PC-3 (cell line): ENCODE data around the gene FYN. TPM values are rescaled to one million over a fixed set of nuclear protein-coding genes. Genes with fewer than 3 reads are reported as not detected.

Source experiments
- ATAC-seq: fragments of 200-7000 bp; cut with Tn5 transposase; 2 replicates; pipeline ENCODE4 v1.9.1; 2020; ENCODE audit warnings: mild to moderate bottlenecking, moderate library complexity
- BruUV-seq: library from RNA; stranded (reverse); fragments of 400-500 nt; replicated peaks from 2 replicates; lab custom pipeline; 2021; lab: Mats Ljungman, UMichigan
- CTCF ChIA-PET: fragments of 300-600 bp; sonication (Branson Sonifier 250); formaldehyde crosslinking; loops from one replicate; lab custom pipeline; 2022; ENCODE audit warnings: antibody characterized with exemption; lab: Charles Lee
- POLR2A ChIA-PET: fragments of 300-600 bp; sonication (Branson Sonifier 250); formaldehyde crosslinking; loops from one replicate; lab custom pipeline; 2022; ENCODE audit warnings: antibody characterized with exemption; ENCODE audit not compliant: unreplicated experiment; lab: Charles Lee
- DNase-seq: peaks from one replicate; pipeline ENCODE4 v3.0.0-alpha.2; 2015
- H2AFZ ChIP-seq: fragments of 300-600 bp; sonication (generic); 2 replicates; pipeline ENCODE4 v1.6.0; 2016; ENCODE audit warnings: antibody characterized with exemption, low read length
- H3F3A ChIP-seq: fragments of 300-600 bp; sonication (generic); one replicate; pipeline ENCODE4 v1.6.0; 2017; ENCODE audit warnings: antibody characterized with exemption, low read length, control low read depth, mild to moderate bottlenecking; ENCODE audit not compliant: unreplicated experiment
- H3K27ac ChIP-seq: fragments of 300-600 bp; sonication (generic); 2 replicates; pipeline ENCODE4 v1.5.1; 2016; ENCODE audit warnings: mild to moderate bottlenecking, low read length
- H3K27me3 ChIP-seq: fragments of 300-600 bp; sonication (generic); 2 replicates; pipeline ENCODE4 v1.6.1; 2016; ENCODE audit warnings: low read length, mixed read lengths
- H3K36me3 ChIP-seq: fragments of 300-600 bp; sonication (generic); 2 replicates; pipeline ENCODE4 v1.6.1; 2016; ENCODE audit warnings: low read depth, mixed run types, low read length, mixed read lengths
- H3K4me1 ChIP-seq: fragments of 300-600 bp; sonication (generic); 2 replicates; pipeline ENCODE4 v1.5.1; 2016; ENCODE audit warnings: low read length; ENCODE audit not compliant: insufficient read depth
- H3K4me2 ChIP-seq: fragments of 300-600 bp; sonication (generic); 2 replicates; pipeline ENCODE4 v1.6.0; 2016; ENCODE audit warnings: low read length
- H3K4me3 ChIP-seq: fragments of 300-600 bp; sonication (generic); 2 replicates; pipeline ENCODE4 v1.5.1; 2016; ENCODE audit warnings: mild to moderate bottlenecking, low read length, mixed read lengths
- H3K79me2 ChIP-seq: fragments of 300-600 bp; sonication (generic); 2 replicates; pipeline ENCODE4 v1.6.1; 2017; ENCODE audit warnings: low read length, mixed read lengths
- H3K9ac ChIP-seq: fragments of 300-600 bp; sonication (generic); 2 replicates; pipeline ENCODE4 v1.6.0; 2016; ENCODE audit warnings: mild to moderate bottlenecking, low read length
- H3K9me2 ChIP-seq: fragments of 300-600 bp; sonication (generic); replicated peaks from 2 replicates; pipeline ENCODE4 v1.6.1; 2016; ENCODE audit warnings: mixed run types, low read length, mixed read lengths
- H3K9me3 ChIP-seq: fragments of 300-600 bp; sonication (generic); 2 replicates; pipeline ENCODE4 v1.6.1; 2016; ENCODE audit warnings: low read length, mixed read lengths
- H4K20me1 ChIP-seq: fragments of 300-600 bp; sonication (generic); 2 replicates; pipeline ENCODE4 v1.6.1; 2016; ENCODE audit warnings: low read length, mixed read lengths
- CTCF ChIP-seq: fragments of 300-600 bp; sonication (generic); conservative IDR thresholded peaks from 2 replicates; pipeline ENCODE4 v1.5.1; 2017; ENCODE audit warnings: antibody characterized with exemption, low read depth, mild to moderate bottlenecking, low read length
- EZH2 ChIP-seq: fragments of 300-600 bp; sonication (generic); IDR thresholded peaks from one replicate; pipeline ENCODE4 v1.6.1; 2017; ENCODE audit warnings: antibody characterized with exemption, mild to moderate bottlenecking, low read length; ENCODE audit not compliant: unreplicated experiment
- EZH2phosphoT487 ChIP-seq: fragments of 300-600 bp; sonication (generic); IDR thresholded peaks from 2 replicates; pipeline ENCODE4 v1.6.1; 2018; ENCODE audit warnings: mild to moderate bottlenecking, antibody characterized with exemption, low read length, borderline replicate concordance
- intact Hi-C: fragments of 100-400 bp; cut with micrococcal nuclease; formaldehyde crosslinking; loops from 2 replicates; pipeline ENCODE4 v1.9.0; 2023
- total RNA-seq: library from RNA; depleted of rRNA; stranded (reverse); fragments of >200 nt; gene quantifications from 2 replicates; pipeline ENCODE4 v1.2.3, GENCODE V29; 2014

Gene FYN
- total RNA-seq, 1 experiment from 2014 or later: 27.6 TPM

- Histone ChIP-seq H2AFZ (no peak overlapping the region), H3K4me3 (no peak overlapping the region), H3K9me2 (no peaks in the 10 kb centered on the region), H3K9me3 (no peaks in the 10 kb centered on the region), H3K79me2 (no peaks in the 10 kb centered on the region), H3K27ac (no peak overlapping the region), H3K4me1 (no peaks in the 10 kb centered on the region), H4K20me1 (no peaks in the 10 kb centered on the region), H3K36me3 (no peaks in the 10 kb centered on the region; the same call in 1 of the 2 replicates), H3K4me2 (no peak overlapping the region), H3F3A (no peaks in the 10 kb centered on the region), H3K9ac (no peak overlapping the region), H3K27me3 (no peaks in the 10 kb centered on the region)
- intact Hi-C loops: no loop called here
- BruUV-seq: no TSS peak
- ChIA-PET CTCF (no interaction called here), POLR2A (interaction anchor here (0.7 kb wide), 1 partner anchor 140 kb away, joined by 3 read pairs; no protein-coding TSS in a partner anchor)
- no peak for ATAC-seq
- DNase-seq: no peak
- TF ChIP-seq EZH2 (no peak), EZH2phosphoT487 (no peak), CTCF (no peak)
Observed at GRCh38 chr6:111688331-111688730, 184.9 kb downstream of the FYN start.

GRCh38 chr6:111687652-111688051 lies 185.6 kb downstream of the FYN start:
- Histone ChIP-seq H3F3A (no peaks in the 10 kb centered on the region), H3K9me3 (no peaks in the 10 kb centered on the region), H3K27ac (no peak overlapping the region), H3K9me2 (no peaks in the 10 kb centered on the region), H4K20me1 (no peaks in the 10 kb centered on the region), H3K4me2 (no peak overlapping the region), H2AFZ (no peak overlapping the region), H3K4me3 (no peak overlapping the region), H3K36me3 (no peaks in the 10 kb centered on the region), H3K79me2 (no peaks in the 10 kb centered on the region), H3K27me3 (no peaks in the 10 kb centered on the region), H3K4me1 (no peaks in the 10 kb centered on the region), H3K9ac (no peak overlapping the region)
- no peak for ATAC-seq
- ChIA-PET CTCF (no interaction called here), POLR2A (interaction anchor here (0.7 kb wide), 1 partner anchor 139 kb away, joined by 3 read pairs; no protein-coding TSS in a partner anchor)
- BruUV-seq: no TSS peak
- intact Hi-C loops: no loop called here
- no peak for DNase-seq
- TF ChIP-seq EZH2phosphoT487 (no peak), EZH2 (no peak), CTCF (no peak)

GRCh38 chr6:111686932-111687266 lies 186.4 kb downstream of the FYN start:
- Histone ChIP-seq H3K4me3 (no peak overlapping the region), H3K4me2 (no peak overlapping the region), H3K9me2 (no peaks in the 10 kb centered on the region), H3K9ac (no peak overlapping the region), H3K36me3 (no peaks in the 10 kb centered on the region), H3K9me3 (no peaks in the 10 kb centered on the region), H4K20me1 (no peaks in the 10 kb centered on the region), H3K27me3 (no peaks in the 10 kb centered on the region), H2AFZ (no peak overlapping the region), H3K4me1 (no peaks in the 10 kb centered on the region), H3F3A (no peaks in the 10 kb centered on the region), H3K79me2 (no peaks in the 10 kb centered on the region), H3K27ac (no peak overlapping the region)
- ChIA-PET CTCF (no interaction called here), POLR2A (no interaction called here)
- ATAC-seq (no peak), DNase-seq (no peak)
- TF ChIP-seq EZH2 (no peak), CTCF (no peak), EZH2phosphoT487 (no peak)
- no TSS peak for BruUV-seq
- intact Hi-C loops: no loop called here
